Effector memory CD4-positive, alpha-beta T cell (primary cell): ENCODE results near the gene VIPR2.
"Not testable (repeated sequence)": the region's sequence is repeated elsewhere in the genome, so short reads cannot be mapped to it uniquely, and the experiment has no call there.

Source experiments
- DNase-seq, 3 donors: peaks; one replicate each; pipeline ENCODE4 v3.0.0-alpha.2; 2020
- H3K27ac ChIP-seq: 2 replicates; pipeline ENCODE4 v1.7.0; 2013; ENCODE audit warnings: mild to moderate bottlenecking, low read length, moderate library complexity; ENCODE audit not compliant: insufficient read depth, poor library complexity, severe bottlenecking
- H3K27me3 ChIP-seq: replicated peaks from 2 replicates; pipeline ENCODE4 v1.7.0; 2013; ENCODE audit warnings: mild to moderate bottlenecking, low read length; ENCODE audit not compliant: insufficient read depth, control insufficient read depth, poor library complexity, severe bottlenecking
- H3K36me3 ChIP-seq: 2 replicates; pipeline ENCODE4 v1.7.0; 2013; ENCODE audit warnings: mild to moderate bottlenecking, low read length, moderate library complexity; ENCODE audit not compliant: control insufficient read depth, insufficient read depth
- H3K4me1 ChIP-seq: 2 replicates; pipeline ENCODE4 v1.7.0; 2013; ENCODE audit warnings: low read length, mild to moderate bottlenecking; ENCODE audit not compliant: control insufficient read depth, insufficient read depth, poor library complexity, severe bottlenecking
- H3K4me3 ChIP-seq: 2 replicates; pipeline ENCODE4 v1.7.0; 2013; ENCODE audit warnings: low read length, low read depth, mild to moderate bottlenecking; ENCODE audit not compliant: insufficient read depth, poor library complexity, severe bottlenecking
- H3K9me3 ChIP-seq: 2 replicates; pipeline ENCODE4 v1.7.0; 2013; ENCODE audit warnings: mild to moderate bottlenecking, low read length, moderate library complexity; ENCODE audit not compliant: control insufficient read depth

VIPR2 gene

GRCh38 chr7:159083001-159083697 lies 61.5 kb downstream of the VIPR2 start:
- no peak for DNase-seq
- H3K4me3 ChIP-seq, result no peak overlapping the region
- no peaks in the 10 kb centered on the region for H3K27me3 ChIP-seq
- no peaks in the 10 kb centered on the region for H3K36me3 ChIP-seq
- no peak overlapping the region for H3K27ac ChIP-seq
- H3K9me3 ChIP-seq, result no peaks in the 10 kb centered on the region
- H3K4me1 ChIP-seq, result no peaks in the 10 kb centered on the region

GRCh38 chr7:159082075-159082474 lies 62.6 kb downstream of the VIPR2 start:
- not testable (repeated sequence) for H3K9me3 ChIP-seq, H3K4me1 ChIP-seq, H3K4me3 ChIP-seq, H3K27me3 ChIP-seq, H3K27ac ChIP-seq, H3K36me3 ChIP-seq, DNase-seq

- no peak overlapping the region for H3K27ac ChIP-seq
- H3K27me3 ChIP-seq, result no peaks in the 10 kb centered on the region
- DNase-seq, result no peak
- no peaks in the 10 kb centered on the region for H3K9me3 ChIP-seq
- no peaks in the 10 kb centered on the region for H3K36me3 ChIP-seq
- H3K4me3 ChIP-seq, result no peak overlapping the region
- no peaks in the 10 kb centered on the region for H3K4me1 ChIP-seq
These were observed 65.8 kb downstream of the VIPR2 start for GRCh38 chr7:159078911-159079270.

DNA sequence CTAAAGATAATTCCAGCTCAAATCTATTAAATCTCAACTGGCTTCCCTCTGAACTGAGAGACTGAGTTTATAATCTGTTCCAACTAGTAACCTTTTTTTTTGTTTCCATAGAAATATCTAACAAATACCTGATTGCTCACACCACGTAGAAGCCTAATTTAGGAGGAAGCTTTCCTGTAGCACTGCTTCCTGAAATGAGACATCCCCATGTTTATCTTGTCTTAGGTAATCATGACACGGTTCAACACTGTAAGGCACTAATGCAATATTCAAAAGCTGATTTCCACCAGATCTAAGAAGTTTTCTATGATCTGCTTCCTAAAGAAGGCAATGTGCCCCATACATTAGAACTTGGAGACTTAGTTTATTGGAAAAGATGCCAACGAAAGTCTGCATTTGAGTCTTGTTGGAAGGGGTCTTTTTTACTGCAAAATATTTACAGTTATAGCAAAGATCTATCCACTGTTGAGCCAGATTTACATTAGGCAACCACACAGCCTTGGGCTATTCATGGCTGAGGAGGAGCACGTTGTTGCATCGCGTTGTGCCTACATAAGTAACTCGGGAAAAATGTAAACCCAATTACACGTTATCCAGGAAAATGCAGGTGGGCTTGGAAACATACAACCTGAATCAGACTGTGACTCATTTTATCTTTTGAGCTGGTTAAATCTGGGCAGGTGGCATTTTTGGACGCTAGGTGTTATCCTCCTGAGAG lies 66.3 kb downstream of the VIPR2 start:
- Histone ChIP-seq H3K4me1 (no peaks in the 10 kb centered on the region), H3K4me3 (no peak overlapping the region)
- DNase-seq, result no peak

DNA sequence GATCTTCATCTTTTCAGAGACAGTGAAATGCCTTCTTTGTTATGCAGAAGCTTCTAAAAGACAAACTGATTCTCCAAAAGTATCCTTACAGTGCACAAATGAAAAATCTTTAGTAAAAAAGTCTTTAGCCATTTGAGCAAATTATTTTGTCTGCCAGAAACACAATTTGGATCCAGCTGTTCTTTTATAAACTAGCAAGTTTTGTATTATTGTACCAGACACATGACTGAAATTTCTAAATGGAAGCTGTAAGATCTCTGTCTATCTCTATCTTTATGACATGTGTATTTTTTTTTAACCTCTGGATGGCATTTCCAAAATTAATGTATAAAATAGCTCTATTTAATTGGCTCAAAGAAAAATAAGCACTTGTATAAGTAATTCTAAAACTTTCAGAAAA lies 68.3 kb downstream of the VIPR2 start:
- no peak overlapping the region for H3K27ac ChIP-seq
- H3K27me3 ChIP-seq, result no peaks in the 10 kb centered on the region
- H3K9me3 ChIP-seq, result no peaks in the 10 kb centered on the region
- H3K4me3 ChIP-seq, result no peak overlapping the region
- DNase-seq, result no peak
- H3K36me3 ChIP-seq, result no peaks in the 10 kb centered on the region
- no peaks in the 10 kb centered on the region for H3K4me1 ChIP-seq

More for the DNA sequence above, 66.3 kb downstream of the VIPR2 start:
- Histone ChIP-seq H3K27ac (no peak overlapping the region), H3K27me3 (no peaks in the 10 kb centered on the region), H3K9me3 (no peaks in the 10 kb centered on the region), H3K36me3 (no peaks in the 10 kb centered on the region)

DNA sequence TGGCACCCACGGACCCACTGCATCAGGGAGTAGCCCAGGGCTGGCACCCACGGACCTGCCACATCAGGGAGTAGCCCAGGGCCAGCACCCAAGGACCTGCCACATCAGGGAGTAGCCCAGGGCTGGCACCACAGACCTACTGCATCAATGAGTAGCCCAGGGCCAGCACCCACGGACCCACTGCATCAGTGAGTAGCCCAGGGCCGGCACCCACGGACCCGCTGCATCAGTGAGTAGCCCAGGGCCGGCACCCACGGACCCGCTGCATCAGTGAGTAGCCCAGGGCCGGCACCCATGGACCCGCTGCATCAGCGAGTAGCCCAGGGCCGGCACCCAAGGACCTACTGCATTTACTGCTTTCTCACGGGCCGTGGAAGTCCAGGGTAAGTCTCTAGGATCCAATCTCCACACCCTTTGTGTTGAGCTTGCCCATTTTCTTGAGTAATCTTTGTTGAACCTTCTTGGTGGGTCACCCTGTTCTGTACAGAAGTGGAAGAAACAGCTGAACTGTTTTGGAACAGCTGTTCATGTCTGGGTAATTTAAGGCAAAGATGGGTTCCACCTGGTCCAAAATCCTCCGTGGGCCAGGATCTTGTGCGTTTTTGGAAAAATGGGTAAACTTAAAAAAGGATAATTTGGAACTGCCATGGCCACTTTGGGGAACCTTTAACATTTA lies 69.0 kb downstream of the VIPR2 start:
- Histone ChIP-seq H3K4me1 (no peaks in the 10 kb centered on the region), H3K4me3 (no peak overlapping the region), H3K27ac (no peak overlapping the region), H3K9me3 (no peaks in the 10 kb centered on the region), H3K36me3 (no peaks in the 10 kb centered on the region), H3K27me3 (no peaks in the 10 kb centered on the region)
- no peak for DNase-seq

DNA sequence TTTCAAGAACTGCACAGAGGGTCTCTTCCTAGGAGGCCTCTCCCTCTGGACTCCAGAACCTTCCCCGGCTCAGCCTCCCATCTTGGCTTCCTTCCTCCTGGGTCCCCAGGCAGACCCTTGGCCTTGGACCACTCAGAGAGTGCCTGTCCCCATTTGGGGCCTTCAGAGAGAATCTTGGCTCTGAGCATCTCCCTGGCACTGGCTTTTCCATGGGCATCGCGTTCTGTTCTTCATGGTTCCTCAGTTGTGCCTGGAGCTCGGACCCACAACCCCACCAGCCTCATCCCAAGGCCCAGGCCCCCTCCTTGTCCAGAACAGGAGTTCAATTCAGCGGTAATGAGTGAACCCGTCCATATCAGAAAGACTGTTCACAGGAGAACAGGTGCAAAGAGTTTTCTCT lies 73.4 kb downstream of the VIPR2 start:
- H3K27me3 ChIP-seq, result no peaks in the 10 kb centered on the region
- no peaks in the 10 kb centered on the region for H3K36me3 ChIP-seq
- DNase-seq, result no peak
- no peak overlapping the region for H3K27ac ChIP-seq
- H3K4me1 ChIP-seq, result no peaks in the 10 kb centered on the region
- no peak overlapping the region for H3K4me3 ChIP-seq
- no peaks in the 10 kb centered on the region for H3K9me3 ChIP-seq

DNA sequence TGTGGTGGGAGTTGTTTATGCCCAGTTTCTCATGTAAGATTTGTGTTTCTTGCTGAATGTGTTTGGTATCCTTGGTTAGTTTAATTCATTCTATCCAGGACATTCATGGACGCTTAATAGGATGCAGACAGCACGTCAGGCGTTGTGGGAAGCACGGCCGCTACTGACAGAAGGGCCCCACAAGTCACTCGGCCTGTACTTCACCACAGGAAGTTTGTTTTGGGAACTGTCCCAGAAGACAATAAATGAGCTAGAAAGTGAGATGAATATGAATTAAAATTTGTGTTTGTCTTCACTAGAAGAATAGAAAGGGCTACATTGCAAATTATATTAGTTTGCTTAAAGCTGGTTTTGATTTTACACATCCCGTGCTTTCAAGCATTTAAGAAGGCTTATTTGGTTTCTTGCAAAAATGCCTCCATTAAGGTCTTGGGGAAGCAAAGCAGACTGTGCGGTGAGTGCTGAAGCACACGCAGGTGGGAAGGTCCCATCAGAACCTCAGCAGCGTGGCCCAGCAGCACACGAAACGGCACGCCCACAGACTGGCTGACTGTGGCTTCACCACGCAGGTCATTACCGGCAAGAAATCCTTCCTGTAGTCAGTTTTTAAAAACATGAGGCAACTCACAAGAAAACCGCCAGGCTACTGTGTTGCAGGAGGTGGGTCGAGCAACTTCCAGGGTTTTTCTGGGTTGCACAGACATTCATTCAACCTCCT lies 74.1 kb downstream of the VIPR2 start:
- no peaks in the 10 kb centered on the region for H3K36me3 ChIP-seq
- no peak overlapping the region for H3K27ac ChIP-seq
- DNase-seq, result no peak
- H3K4me1 ChIP-seq, result no peaks in the 10 kb centered on the region
- H3K9me3 ChIP-seq, result no peaks in the 10 kb centered on the region
- H3K4me3 ChIP-seq, result no peak overlapping the region
- no peaks in the 10 kb centered on the region for H3K27me3 ChIP-seq

- H3K4me1 ChIP-seq, result no peaks in the 10 kb centered on the region
- H3K9me3 ChIP-seq, result no peaks in the 10 kb centered on the region
- no peaks in the 10 kb centered on the region for H3K27me3 ChIP-seq
- H3K4me3 ChIP-seq, result no peak overlapping the region
- DNase-seq, result no peak
- no peak overlapping the region for H3K27ac ChIP-seq
- H3K36me3 ChIP-seq, result no peaks in the 10 kb centered on the region
These were observed 75.7 kb downstream of the VIPR2 start for GRCh38 chr7:159068893-159069448.
